Epithelial cell of prostate (primary cell): ENCODE results near the gene ARHGEF25.

ENCODE experiments used
- DNase-seq: peaks from one replicate; pipeline ENCODE4 v3.0.0-alpha.2; 2011; ENCODE audit warnings: low read depth, low spot score
- H3K27ac ChIP-seq: fragments of 450-650 bp; 2 replicates; pipeline ENCODE4 v1.5.1; 2017; ENCODE audit warnings: mild to moderate bottlenecking

The ARHGEF25 gene

DNA sequence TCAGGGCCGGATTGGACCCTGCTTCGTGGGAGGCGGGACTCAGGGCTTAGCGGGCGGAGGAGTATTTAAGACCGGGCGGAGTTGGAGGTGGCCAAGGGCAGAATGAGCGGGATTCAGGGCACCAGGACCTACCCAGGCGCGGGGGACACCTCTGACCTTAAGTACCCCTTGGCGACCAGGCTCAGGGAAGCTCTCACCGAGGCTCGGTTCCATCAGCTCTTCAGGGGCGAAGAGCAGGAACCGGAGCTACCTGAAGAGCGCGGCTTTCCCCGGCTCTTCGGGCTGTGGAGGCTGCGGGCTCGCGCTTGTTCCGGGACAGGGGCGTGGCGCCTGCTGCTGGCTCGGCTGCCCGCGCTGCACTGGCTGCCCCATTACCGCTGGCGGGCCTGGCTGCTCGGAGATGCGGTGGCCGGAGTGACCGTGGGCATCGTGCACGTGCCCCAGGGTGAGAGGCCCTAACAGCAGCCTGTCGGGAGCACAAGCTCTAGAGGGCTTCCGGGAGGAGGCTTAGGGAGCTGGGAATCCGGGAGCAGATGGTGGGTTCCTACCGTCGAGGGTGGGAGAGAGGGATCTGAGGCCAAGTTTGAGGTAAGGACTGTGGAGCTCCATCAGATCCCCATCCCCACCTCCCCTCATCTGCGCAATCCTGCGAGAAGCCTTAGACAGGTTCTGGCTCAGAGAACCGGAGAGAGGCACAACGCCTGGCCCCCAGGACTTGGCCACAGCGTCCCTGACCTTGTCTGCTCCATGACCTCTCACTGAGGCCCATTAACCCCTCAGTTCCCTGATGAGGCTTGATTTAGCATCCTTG lies 8.4 kb downstream of the ARHGEF25 start:
- H3K27ac ChIP-seq, result no peak overlapping the region
- no peak for DNase-seq

DNA sequence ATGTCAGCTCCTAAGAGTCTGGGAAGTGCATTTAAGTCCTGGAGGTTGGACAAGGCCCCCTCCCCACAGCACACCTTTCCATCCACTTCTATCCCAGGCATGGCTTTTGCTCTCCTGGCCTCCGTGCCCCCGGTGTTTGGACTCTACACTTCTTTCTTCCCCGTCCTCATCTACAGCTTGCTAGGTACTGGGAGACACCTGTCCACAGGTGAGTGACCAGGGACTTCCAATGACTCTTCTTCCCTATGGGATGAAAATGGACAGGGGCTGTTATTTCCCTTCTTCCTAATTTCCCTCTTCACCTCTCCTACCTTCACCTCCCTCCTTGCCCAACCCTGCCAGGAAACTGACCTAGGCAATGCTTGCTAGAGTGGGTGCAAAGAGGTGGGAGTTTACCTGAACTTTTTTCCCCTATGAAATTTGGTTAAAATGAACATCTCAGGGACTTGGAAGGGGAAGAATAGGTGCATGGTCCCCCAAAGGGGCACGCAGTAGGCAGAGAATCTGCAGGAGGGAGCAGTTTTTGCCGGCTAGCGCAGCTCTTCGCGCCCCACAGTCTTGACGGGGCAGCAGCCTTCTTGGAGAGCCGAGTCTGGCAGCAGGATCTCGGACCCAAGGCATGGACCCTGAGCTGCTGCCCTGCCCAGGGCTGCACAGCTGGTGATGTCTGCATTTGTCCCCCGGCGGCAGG lies 9.2 kb downstream of the ARHGEF25 start:
- DNase-seq, result no peak

DNA sequence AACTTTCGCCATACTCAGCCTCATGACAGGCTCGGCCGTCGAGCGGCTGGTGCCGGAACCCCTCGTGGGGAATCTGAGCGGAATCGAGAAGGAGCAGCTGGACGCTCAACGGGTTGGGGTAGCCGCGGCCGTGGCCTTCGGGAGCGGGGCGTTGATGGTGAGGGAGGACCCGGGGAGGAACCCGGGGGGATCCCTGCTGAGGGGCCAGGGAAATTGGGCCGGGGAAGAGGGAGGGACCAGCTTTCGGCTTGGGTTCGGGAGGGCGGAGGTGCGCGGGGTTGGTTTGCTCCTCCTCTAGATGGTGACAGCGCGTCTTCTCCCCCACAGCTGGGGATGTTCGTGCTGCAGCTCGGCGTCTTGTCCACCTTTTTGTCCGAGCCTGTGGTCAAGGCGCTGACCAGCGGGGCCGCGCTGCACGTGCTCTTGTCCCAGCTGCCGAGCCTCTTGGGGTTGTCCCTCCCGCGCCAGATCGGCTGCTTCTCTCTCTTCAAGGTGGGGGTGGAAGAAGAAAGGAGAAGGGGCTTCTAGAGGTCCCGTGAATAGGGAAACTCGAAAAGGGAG lies 9.8 kb downstream of the ARHGEF25 start:
- no peak overlapping the region for H3K27ac ChIP-seq

More for the DNA sequence above, 9.2 kb downstream of the ARHGEF25 start:
- no peak overlapping the region for H3K27ac ChIP-seq

DNA sequence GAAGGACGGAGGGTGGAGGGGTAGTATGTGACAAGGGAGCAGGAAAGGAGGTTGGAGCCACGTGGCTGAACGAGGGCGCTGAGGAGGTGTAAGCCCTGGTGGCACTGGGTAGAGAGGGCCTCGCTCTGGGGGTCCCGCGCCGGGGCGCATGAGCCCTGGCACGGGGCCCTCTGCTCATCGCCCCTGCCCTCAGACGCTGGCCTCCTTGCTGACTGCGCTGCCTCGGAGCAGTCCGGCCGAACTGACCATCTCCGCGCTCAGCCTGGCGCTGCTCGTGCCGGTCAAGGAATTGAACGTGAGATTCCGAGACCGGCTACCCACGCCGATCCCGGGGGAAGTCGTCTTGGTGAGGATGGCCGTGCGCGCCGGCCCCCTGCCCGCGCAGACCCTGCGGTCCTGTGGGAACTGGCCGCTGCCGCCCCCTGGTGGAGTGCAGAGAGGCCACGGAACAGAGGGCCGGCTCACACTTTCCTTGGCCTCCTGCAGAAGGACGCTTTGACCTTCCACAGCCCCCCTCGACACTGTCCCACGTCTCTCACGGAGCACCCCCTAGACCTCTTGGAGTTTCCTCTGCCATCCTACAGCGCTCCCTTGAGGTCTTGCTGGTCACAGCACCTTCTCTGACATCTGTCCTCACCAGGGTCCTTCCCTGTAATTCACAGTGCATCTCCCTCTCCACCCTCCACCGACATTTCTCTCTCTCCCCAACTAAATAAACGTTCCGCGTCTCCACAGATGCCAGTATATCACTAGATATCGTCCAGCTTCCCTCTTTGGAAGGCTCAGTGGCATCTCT lies 10.5 kb downstream of the ARHGEF25 start:
- H3K27ac ChIP-seq, result no peak overlapping the region
- DNase-seq, result no peak

More for the DNA sequence above, 9.8 kb downstream of the ARHGEF25 start:
- DNase-seq, result no peak

DNA sequence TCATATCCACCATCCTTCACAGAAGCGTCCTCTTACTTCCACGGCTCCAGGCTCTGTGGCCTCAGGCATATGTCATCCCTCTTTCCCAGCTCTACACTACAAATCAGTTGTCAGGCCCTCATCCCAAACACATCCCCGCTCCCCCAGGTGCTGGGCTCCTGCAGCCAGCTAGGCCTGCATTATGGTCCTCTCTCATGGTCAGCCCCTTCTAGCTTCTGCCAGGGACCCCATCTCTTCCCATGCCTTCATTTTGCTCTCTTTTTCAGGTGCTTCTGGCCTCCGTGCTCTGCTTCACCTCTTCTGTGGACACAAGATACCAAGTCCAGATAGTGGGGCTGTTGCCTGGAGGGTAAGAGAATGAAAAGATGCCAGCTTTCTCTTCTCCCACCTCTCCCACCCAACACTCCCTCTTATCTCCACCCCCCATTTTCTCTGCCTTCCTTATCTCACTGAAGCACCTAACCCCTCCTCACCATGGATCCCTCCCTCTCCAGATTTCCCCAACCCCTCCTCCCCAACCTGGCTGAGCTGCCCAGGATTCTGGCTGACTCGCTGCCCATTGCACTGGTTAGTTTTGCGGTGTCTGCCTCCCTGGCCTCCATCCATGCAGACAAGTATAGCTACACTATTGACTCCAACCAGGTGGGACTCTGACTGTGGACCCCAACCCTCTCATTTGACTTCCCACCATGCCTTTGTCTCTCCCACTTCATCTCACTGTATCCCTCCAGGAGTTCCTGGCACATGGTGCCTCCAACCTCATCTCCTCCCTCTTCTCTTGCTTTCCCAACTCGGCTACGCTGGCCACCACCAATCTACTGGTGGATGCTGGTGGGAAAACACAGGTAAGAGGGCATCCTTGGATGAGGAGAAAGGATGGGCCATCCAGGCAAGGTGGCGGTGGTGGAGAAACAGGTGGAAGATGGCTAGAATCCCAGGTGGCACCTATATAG lies 11.3 kb downstream of the ARHGEF25 start:
- no peak overlapping the region for H3K27ac ChIP-seq
- no peak for DNase-seq

DNA sequence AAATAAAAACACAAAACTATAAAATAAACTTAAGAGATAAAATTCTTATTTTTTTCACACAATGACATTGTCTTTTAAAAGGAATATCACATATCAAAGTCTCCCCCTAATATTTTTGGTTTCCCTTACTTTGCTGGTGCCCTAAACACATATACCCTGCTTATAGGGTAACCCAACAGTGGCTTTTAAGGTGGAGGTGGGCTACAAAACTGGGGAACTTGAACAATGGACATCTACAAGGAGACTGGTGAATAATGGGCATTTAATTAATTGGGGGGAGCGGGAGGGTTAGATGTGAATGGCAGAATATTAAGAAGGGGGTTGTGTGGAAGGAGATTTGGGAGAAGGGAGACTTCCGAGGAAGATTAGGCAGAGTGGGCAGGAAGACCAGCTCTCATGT lies 12.2 kb downstream of the ARHGEF25 start:
- DNase-seq, result no peak
- no peak overlapping the region for H3K27ac ChIP-seq

DNA sequence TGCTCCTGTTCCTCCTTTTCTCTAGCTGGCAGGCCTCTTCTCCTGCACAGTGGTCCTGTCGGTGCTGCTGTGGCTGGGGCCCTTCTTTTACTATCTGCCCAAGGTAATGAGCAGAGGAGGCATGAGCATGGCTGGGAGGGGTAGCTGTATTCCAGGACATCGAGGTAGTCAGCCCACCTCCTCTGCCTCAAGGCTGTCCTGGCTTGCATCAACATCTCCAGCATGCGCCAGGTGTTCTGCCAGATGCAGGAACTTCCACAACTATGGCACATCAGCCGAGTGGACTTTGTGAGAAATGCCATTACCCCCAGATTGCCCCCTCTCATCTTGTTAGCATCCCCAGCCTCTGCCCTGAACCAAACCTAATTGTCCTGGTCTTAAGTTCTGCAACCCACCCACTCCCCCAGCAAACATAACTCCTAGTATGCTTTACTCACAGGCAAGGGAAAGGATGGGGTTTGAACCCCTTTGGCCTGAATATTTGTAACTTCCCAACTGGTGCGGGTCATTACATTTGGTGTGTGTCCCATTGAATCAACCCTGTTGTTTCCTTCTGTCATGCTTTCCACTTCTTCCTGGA lies 12.7 kb downstream of the ARHGEF25 start:
- no peak overlapping the region for H3K27ac ChIP-seq
- no peak for DNase-seq

DNA sequence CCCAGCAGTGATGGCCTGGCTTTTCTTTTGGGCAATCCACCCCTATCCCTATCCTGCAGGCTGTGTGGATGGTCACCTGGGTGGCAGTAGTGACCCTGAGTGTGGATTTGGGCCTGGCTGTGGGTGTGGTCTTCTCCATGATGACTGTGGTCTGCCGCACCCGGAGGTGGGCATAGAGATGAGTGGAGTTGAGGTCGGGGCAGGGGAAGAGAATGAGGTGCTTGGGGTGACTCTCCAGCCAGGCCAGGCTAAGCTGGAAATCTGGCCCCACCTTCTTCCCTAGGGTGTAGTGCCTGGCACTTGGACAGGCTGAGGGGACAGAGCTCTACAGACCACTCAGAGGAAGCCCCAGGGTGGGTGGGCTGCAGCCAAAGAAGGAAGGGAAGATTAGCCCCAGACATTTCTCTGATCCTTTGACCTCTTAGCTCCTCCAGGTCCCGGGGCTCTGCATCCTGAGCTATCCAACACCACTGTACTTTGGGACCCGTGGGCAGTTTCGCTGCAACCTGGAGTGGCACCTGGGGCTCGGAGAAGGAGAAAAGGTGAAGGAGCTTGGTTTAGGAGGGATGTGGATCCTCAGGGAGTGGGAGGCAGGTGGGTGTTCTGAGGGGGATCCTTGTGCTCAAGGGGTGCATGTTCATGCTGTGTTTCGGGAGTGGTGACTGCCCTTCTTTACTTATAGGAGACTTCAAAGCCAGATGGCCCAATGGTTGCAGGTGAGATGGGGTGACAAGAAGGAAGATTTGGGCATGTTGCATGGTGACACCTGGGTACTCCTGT lies 13.4 kb downstream of the ARHGEF25 start:
- H3K27ac ChIP-seq, result no peak overlapping the region
- DNase-seq, result no peak

DNA sequence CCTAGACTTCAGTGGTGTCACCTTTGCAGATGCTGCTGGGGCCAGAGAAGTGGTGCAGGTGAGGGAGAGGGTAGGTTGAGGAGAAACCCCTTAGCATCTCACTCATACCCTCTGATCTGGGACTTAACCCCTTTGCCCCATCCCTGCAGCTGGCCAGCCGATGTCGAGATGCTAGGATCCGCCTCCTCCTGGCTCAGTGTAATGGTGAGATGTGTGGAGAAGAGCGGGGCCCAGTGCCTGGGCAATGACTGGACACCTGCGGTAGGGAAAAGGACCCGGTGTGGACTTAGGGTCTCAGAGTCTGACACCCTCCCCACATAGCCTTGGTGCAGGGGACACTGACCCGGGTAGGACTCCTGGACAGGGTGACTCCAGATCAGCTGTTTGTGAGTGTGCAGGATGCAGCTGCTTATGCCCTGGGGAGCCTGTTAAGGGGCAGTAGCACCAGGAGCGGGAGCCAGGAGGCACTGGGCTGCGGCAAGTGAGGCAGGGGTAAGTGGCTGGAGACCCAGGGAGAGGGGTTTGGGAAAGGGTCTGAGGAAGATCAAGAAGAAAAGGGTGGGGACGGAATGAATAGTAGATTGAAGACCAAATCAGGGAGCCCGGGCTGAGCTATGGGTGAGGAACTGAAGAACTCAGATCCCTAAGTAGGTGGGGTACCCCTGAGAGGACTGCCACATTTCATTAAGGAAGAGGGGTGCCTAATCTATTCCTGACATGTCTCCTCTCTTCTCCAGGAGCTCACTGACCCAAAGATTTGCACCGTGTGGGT lies 14.2 kb downstream of the ARHGEF25 start:
- no peak overlapping the region for H3K27ac ChIP-seq
- no peak for DNase-seq

DNA sequence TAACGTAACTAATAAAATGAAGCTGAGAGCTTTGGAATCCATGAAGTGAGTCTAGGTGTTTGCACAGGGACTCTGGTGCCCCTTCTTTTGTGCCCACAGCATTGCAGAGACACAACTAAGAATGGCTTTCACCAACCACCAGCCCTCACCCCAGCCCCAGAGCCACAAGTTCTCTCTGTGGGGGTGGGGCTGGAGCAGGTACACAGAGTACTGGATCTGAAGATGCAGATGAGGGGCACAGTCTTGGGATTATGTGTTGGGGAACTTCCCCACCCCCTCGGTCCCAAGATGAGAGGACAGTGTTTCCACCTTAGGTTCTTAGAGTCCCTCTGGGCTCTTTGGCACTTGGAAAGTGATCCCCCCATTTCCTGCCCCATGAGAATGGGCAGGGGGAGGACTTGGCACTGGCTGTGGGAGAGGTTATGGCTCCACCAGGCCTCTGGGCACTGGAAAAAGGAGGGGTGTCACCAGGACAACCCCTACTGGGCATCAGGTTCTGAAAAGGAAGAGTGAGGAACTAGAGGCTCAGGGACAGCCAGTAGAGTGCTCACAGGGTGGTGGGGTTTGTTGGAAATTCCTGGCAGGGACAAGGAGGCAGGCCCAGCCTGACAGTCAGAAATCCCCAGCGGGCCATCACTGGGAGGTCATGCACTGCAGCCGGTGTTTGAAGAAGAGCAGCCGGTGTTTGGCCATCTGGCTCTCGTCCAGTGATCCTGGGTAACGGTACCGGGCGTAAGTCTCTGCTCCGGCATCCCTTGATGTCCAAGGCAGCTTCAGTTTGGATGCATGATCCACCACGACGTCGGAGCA lies 15.1 kb downstream of the ARHGEF25 start:
- no peak overlapping the region for H3K27ac ChIP-seq
- DNase-seq, result no peak

DNA sequence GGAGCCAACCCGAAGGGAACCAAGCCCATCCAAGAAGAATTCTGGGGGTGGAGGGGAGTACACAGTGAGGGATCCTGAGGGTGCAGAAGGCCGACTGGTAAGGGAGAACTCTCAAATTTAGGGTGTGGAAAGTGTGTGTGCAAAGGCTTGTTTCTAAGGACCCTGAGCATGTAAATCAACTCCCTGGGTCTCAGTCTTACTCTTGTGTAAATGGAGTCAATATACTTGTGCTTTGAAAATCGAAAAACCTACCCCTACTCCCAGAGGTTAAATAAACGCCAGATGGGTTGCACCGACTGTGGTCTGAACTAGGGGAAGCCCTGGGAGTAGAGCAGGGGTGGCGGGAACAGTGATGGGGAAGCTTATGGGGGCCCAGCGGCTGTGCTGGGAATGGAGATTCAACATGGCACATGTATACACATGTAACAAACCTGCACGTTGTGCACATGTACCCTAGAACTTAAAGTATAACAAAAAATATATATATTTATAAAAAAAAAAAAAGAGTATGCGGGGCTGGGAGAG lies 15.7 kb downstream of the ARHGEF25 start:
- H3K27ac ChIP-seq, result no peak overlapping the region
- DNase-seq, result no peak

DNA sequence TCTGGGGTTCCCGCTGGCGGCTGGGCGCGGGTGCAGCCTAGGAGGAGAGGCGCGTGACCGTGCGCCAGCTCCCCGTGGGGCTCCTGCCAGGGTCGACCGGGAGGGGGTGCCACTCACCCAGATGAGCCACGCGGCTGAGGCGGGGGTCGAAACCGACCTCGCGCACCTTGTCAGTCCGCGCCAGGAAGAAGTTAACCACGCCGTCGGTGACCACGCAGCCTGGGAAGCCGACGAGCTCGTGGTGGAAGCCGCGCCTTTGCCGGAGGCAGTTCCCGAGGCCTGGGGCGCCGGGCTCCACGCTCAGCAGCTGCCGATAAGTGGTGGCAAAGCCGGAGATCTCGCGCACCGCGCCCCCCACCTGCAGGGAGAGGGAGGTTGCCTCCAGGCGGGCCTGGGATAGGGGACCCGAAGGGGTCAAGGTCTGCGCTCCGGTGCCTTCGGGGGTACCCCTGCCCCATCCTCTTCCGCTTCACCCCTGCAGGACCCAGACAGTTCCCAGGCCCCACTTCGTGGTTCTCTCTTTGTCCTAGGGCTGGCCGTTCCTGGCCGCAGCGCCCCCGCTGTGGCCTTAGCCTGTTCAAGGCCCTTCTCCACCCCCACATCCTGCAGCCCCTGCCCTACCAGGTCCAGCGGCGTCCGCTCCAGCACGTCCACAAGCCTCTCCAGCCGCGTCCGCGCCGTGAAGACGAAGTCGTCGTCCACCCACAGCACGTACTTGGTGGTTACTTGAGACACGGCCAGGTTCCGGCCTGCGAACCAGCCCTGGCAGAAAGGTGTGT lies 16.5 kb downstream of the ARHGEF25 start:
- DNase-seq, result no peak
- no peak overlapping the region for H3K27ac ChIP-seq

DNA sequence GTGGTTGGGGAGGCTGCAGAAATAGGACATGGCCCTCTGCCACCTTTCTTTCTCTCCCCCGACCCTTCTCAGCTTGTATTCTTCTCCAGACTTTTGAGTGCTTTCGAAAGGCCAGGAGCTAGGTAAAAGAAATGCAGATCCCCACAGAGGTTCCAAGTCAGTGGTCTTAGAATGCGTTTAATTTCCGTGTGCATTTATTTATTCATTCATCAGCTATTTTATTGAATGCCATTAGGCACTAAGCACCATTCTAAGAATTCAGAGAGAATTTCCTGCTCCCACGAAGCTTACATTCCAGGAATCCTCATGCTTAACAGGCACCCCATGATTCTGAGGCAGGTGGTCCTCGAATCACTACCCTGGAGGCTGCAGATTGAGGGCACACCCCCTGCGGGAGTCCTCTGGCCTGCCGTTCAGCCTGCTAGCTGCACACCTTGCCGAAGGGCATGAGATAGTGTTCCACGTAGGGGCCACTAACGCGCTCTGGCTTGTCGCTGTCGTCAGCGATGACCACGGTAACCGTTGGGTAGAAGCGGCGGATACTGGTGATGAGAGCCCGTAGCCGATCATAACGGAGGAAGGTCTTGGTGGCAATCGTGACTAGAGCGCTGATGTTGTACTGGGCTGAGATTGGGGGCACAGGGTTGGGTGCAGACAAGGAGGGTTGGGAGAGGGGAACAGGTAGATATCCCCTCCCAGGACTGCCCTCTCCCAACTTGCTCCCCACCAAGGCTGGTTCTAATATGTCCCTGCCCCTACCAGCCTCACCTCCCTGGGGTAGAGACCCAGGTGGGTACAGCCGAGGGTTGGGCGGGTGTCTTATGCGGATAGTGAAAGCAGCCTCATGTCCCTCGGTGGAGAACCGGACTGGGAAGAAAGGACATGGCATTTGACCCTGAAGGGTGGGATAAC lies 17.3 kb downstream of the ARHGEF25 start:
- DNase-seq, result no peak

DNA sequence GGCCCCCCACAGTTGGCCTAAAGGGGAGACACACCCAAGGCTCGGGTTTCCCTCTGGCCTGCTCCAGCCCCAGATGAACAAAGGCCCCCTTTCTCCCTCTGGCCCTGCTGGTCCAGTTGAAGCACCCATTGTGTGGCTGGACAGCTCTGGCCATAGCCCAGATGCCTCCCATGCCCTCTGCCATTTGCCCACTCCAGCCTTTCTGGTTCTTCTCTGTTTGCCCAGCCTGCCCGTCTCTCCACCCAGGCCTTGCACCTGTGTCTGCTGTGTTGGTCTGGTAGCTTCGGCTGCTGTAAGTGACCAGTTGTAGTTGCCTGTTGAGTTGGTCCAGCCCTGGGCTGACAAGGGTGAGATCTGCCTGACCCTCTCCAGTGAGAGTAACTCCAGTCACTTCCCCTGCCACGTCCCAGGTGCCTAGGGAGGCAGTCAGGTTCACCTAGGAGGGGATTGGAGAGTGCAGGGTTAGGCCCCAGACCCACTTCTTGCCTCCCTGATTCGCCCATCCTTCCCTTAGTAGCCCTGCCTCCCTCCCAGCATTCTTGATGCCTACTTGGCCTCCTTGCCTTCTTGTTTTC lies 18.7 kb downstream of the ARHGEF25 start:
- no peak overlapping the region for H3K27ac ChIP-seq
- DNase-seq, result no peak

More for the DNA sequence above, 17.3 kb downstream of the ARHGEF25 start:
- H3K27ac ChIP-seq, result no peak overlapping the region
